ENCODE measurements around the gene COX20.

- TF ChIP-seq EZH2 (IDR thresholded peaks at IDR 0.05) (no peak), POLR2AphosphoS5 (IDR thresholded peaks at IDR 0.05; ENCODE audit: borderline replicate concordance, low read depth, low read length) (no peak)
Measured at GRCh38 chr1:244789731-244790130, 45.7 kb upstream of the COX20 start.
